PC-3 (cell line): ENCODE data around the gene PRKX.
"Not testable (repeated sequence)": the region's sequence is repeated elsewhere in the genome, so short reads cannot be mapped to it uniquely, and the experiment has no call there.

ENCODE experiments used
- CTCF ChIP-seq: fragments of 300-600 bp; sonication (generic); conservative IDR thresholded peaks from 2 replicates; pipeline ENCODE4 v1.5.1; 2017; ENCODE audit warnings: antibody characterized with exemption, low read depth, mild to moderate bottlenecking, low read length
- EZH2 ChIP-seq: fragments of 300-600 bp; sonication (generic); IDR thresholded peaks from one replicate; pipeline ENCODE4 v1.6.1; 2017; ENCODE audit warnings: antibody characterized with exemption, mild to moderate bottlenecking, low read length; ENCODE audit not compliant: unreplicated experiment
- EZH2phosphoT487 ChIP-seq: fragments of 300-600 bp; sonication (generic); IDR thresholded peaks from 2 replicates; pipeline ENCODE4 v1.6.1; 2018; ENCODE audit warnings: mild to moderate bottlenecking, antibody characterized with exemption, low read length, borderline replicate concordance

- not testable (repeated sequence) for TF ChIP-seq CTCF, EZH2, EZH2phosphoT487
Observed at GRCh38 chrX:3723460-3723859, 10.0 kb upstream of the PRKX start.
